Body of pancreas (tissue), 4 donors: ENCODE results near the gene NEO1. TPM values are rescaled to one million over a fixed set of nuclear protein-coding genes. Genes with fewer than 3 reads are reported as not detected.

Source experiments
- ATAC-seq: fragments of 150-250 bp; one replicate; pipeline ENCODE4 v1.9.1; 2016
- DNase-seq, 4 donors: peaks; one replicate each; pipeline ENCODE4 v3.0.0-alpha.2; 2019
- H3K27ac ChIP-seq, 4 donors: fragments of 200-600 bp; sonication (generic); 1 replicate in 3 of 4; 2 replicates in 1 of 4; pipeline versions ENCODE4 v1.5.1 to v1.6.1; 2016 to 2019; ENCODE audit warnings: mild to moderate bottlenecking in 1 of 4, mixed read lengths in 1 of 4, moderate library complexity in 1 of 4
- H3K27me3 ChIP-seq, 2 donors: fragments of 200-600 bp; sonication (generic); one replicate each; pipeline ENCODE4 v1.6.0; 2016; ENCODE audit warnings: mild to moderate bottlenecking in 1 of 2
- H3K36me3 ChIP-seq, 2 donors: fragments of 200-600 bp; sonication (generic); replicated peaks in 1 of 2; 2 replicates each; pipeline ENCODE4 v1.5.1; 2016; ENCODE audit warnings: low read depth in 2 of 2; ENCODE audit not compliant: insufficient read depth in 1 of 2
- H3K4me1 ChIP-seq: fragments of 200-600 bp; sonication (generic); one replicate; pipeline ENCODE4 v1.6.0; 2016
- H3K4me3 ChIP-seq, 2 donors: fragments of 200-600 bp; sonication (generic); 1 replicate in 1 of 2; 2 replicates in 1 of 2; pipeline ENCODE4 v1.5.1; 2016 to 2019
- H3K9me3 ChIP-seq, 3 donors: fragments of 200-600 bp; sonication (generic); 1 replicate in 2 of 3; 2 replicates in 1 of 3; pipeline ENCODE4 v1.5.1; 2016
- CTCF ChIP-seq, 7 experiments: fragments of 450-650 bp in 4 of 7; fragments of 200-600 bp in 3 of 7; sonication (generic) in 3 of 7; IDR thresholded peaks; one replicate each; pipeline ENCODE4 v1.5.1; 2016 to 2019; ENCODE audit warnings: antibody characterized with exemption in 7 of 7
- POLR2A ChIP-seq, 3 donors: fragments of 450-650 bp; IDR thresholded peaks; one replicate each; pipeline ENCODE4 v1.6.1; 2016; ENCODE audit warnings: antibody characterized with exemption in 3 of 3, mild to moderate bottlenecking in 2 of 3
- WGBS, 2 donors: methylation state at CpG; one replicate each; pipeline ENCODE4 v1.1.5; 2017; 5-methylcytosine and 5-hydroxymethylcytosine counted together
- intact Hi-C: fragments of 100-400 bp; cut with DNase I; formaldehyde crosslinking; loops from one replicate; pipeline ENCODE4 v1.15.1; 2023
- total RNA-seq, 2 donors: library from RNA; depleted of rRNA; stranded (reverse); fragments of >200 nt; gene quantifications; one replicate each; pipeline ENCODE4 v1.1.0, GENCODE V29; 2016

Gene NEO1
- total RNA-seq, 2 donors from 2014 or later, result 18.2 to 29.7 TPM

- Histone ChIP-seq H3K9me3 (no peaks in the 10 kb centered on the region), H3K36me3 (peaks cover 0 to 1% of the 10 kb centered on the region in 2 donors), H3K27me3 (no peaks in the 10 kb centered on the region), H3K4me3 (no peak overlapping the region), H3K4me1 (no peaks in the 10 kb centered on the region), H3K27ac (no peak overlapping the region)
- DNase-seq (no peak), ATAC-seq (no peak)
- no peak for TF ChIP-seq CTCF (IDR thresholded peaks at IDR 0.05)
- no peak for TF ChIP-seq POLR2A (IDR thresholded peaks at IDR 0.05)
- intact Hi-C loops, result no loop called here
- WGBS, 2 donors, result 84 to 85% methylated on average over 9 to 10 of the region's 10 CpGs
Observed at GRCh38 chr15:73239564-73240215, 187.4 kb downstream of the NEO1 start.

- TF ChIP-seq POLR2A (IDR thresholded peaks at IDR 0.05) (no peak), CTCF (IDR thresholded peaks at IDR 0.05) (peak; percentile 70 to 90 (median 76))
- H3K9me3 ChIP-seq, result no peaks in the 10 kb centered on the region
- H3K4me3 ChIP-seq, result no peak overlapping the region
- no peaks in the 10 kb centered on the region for H3K4me1 ChIP-seq
- DNase-seq (peak; percentile 70 to 84 (median 74)), ATAC-seq (no peak)
- 24 to 26% methylated on average over 4 of the region's 4 CpGs for WGBS, 2 donors
- H3K27me3 ChIP-seq, result no peaks in the 10 kb centered on the region
- peaks cover 0 to 1% of the 10 kb centered on the region in 2 donors for H3K36me3 ChIP-seq
- intact Hi-C loops, result no loop called here
- no peak overlapping the region for H3K27ac ChIP-seq
Observed at GRCh38 chr15:73240866-73241499, 188.7 kb downstream of the NEO1 start.

GRCh38 chr15:73244333-73244732 lies 192.1 kb downstream of the NEO1 start:
- H3K9me3 ChIP-seq, result no peaks in the 10 kb centered on the region
- intact Hi-C loops, result no loop called here
- TF ChIP-seq POLR2A (IDR thresholded peaks at IDR 0.05), result no peak
- peak in 4 of 7 experiments; percentile 4 to 18 (median 14) for TF ChIP-seq CTCF (IDR thresholded peaks at IDR 0.05)
- WGBS, 2 donors, result 67 to 68% methylated on average over 6 of the region's 6 CpGs
- H3K27ac ChIP-seq, result no peak overlapping the region
- no peaks in the 10 kb centered on the region for H3K27me3 ChIP-seq
- H3K4me3 ChIP-seq, result no peak overlapping the region
- DNase-seq (no peak), ATAC-seq (no peak)
- no peaks in the 10 kb centered on the region for H3K4me1 ChIP-seq
- H3K36me3 ChIP-seq, result peaks cover 0 to 3% of the 10 kb centered on the region in 2 donors

GRCh38 chr15:73246439-73246838 lies 194.2 kb downstream of the NEO1 start:
- intact Hi-C loops, result no loop called here
- no peak for DNase-seq
- Histone ChIP-seq H3K36me3 (peaks cover 0 to 7% of the 10 kb centered on the region in 2 donors), H3K9me3 (no peaks in the 10 kb centered on the region), H3K4me3 (no peak overlapping the region), H3K4me1 (no peaks in the 10 kb centered on the region), H3K27me3 (no peaks in the 10 kb centered on the region), H3K27ac (no peak overlapping the region)
- TF ChIP-seq CTCF (IDR thresholded peaks at IDR 0.05) (no peak), POLR2A (IDR thresholded peaks at IDR 0.05) (no peak)
- ATAC-seq, result no peak

GRCh38 chr15:73246898-73247297 lies 194.6 kb downstream of the NEO1 start:
- Histone ChIP-seq H3K9me3 (no peaks in the 10 kb centered on the region), H3K4me3 (no peak overlapping the region), H3K27ac (no peak overlapping the region), H3K36me3 (peaks cover 0 to 7% of the 10 kb centered on the region in 2 donors), H3K27me3 (no peaks in the 10 kb centered on the region), H3K4me1 (no peaks in the 10 kb centered on the region)
- DNase-seq (no peak), ATAC-seq (no peak)
- intact Hi-C loops, result no loop called here
- TF ChIP-seq CTCF (IDR thresholded peaks at IDR 0.05) (no peak), POLR2A (IDR thresholded peaks at IDR 0.05) (no peak)
- 88 to 100% methylated on average over 1 of the region's 1 CpG for WGBS, 2 donors
